ENCODE measurements around the gene MAML3.
A peak's percentile ranks its signal among the peaks of the same experiment; 100 is the strongest.

MAML3 gene

GRCh38 chr4:140108713-140109230, 45.2 kb downstream of the MAML3 start:
- TF ChIP-seq POU2F2 (IDR thresholded peaks at IDR 0.05; ENCODE audit: low read depth, low read length): no peak
- TF ChIP-seq SPI1 (IDR thresholded peaks at IDR 0.05; ENCODE audit: low read depth, low read length): no peak
- TF ChIP-seq PAX5 (IDR thresholded peaks at IDR 0.05; ENCODE audit: insufficient read depth, low read length, severe bottlenecking): no peak
- no peak for TF ChIP-seq POLR2A (IDR thresholded peaks at IDR 0.05; ENCODE audit: low read depth, low read length)
- TF ChIP-seq TAF1 (IDR thresholded peaks at IDR 0.05; ENCODE audit: low read depth, low read length): no peak
- TF ChIP-seq POLR2AphosphoS5 (IDR thresholded peaks at IDR 0.05; ENCODE audit: low read depth, low read length): no peak
- FAIRE-seq (no peak), DNase-seq (ENCODE audit: insufficient read length, low spot score) (no peak)

- no peak for FAIRE-seq
- TF ChIP-seq TAF1 (IDR thresholded peaks at IDR 0.05; ENCODE audit: low read depth, low read length): no peak
- no peak for TF ChIP-seq POLR2AphosphoS5 (IDR thresholded peaks at IDR 0.05; ENCODE audit: low read depth, low read length)
- no peak for TF ChIP-seq PAX5 (IDR thresholded peaks at IDR 0.05; ENCODE audit: insufficient read depth, low read length, severe bottlenecking)
- no peak for TF ChIP-seq SPI1 (IDR thresholded peaks at IDR 0.05; ENCODE audit: low read depth, low read length)
- TF ChIP-seq POU2F2 (IDR thresholded peaks at IDR 0.05; ENCODE audit: low read depth, low read length): no peak
- no peak for TF ChIP-seq POLR2A (IDR thresholded peaks at IDR 0.05; ENCODE audit: low read depth, low read length)
- no peak for DNase-seq (ENCODE audit: insufficient read length, low spot score)
Observed at GRCh38 chr4:140108243-140108642, 45.7 kb downstream of the MAML3 start.

- no peak for DNase-seq (ENCODE audit: insufficient read length, low spot score)
- TF ChIP-seq POLR2A (IDR thresholded peaks at IDR 0.05; ENCODE audit: low read depth, low read length): no peak
- TF ChIP-seq POLR2AphosphoS5 (IDR thresholded peaks at IDR 0.05; ENCODE audit: low read depth, low read length): no peak
- TF ChIP-seq SPI1 (IDR thresholded peaks at IDR 0.05; ENCODE audit: low read depth, low read length): no peak
- no peak for TF ChIP-seq TAF1 (IDR thresholded peaks at IDR 0.05; ENCODE audit: low read depth, low read length)
- TF ChIP-seq POU2F2 (IDR thresholded peaks at IDR 0.05; ENCODE audit: low read depth, low read length): no peak
- no peak for TF ChIP-seq PAX5 (IDR thresholded peaks at IDR 0.05; ENCODE audit: insufficient read depth, low read length, severe bottlenecking)
- FAIRE-seq: no peak
Observed at GRCh38 chr4:140106289-140106844, 47.6 kb downstream of the MAML3 start.

- DNase-seq (ENCODE audit: insufficient read length, low spot score) (no peak), FAIRE-seq (no peak)
- TF ChIP-seq POLR2A (IDR thresholded peaks at IDR 0.05; ENCODE audit: low read depth, low read length): no peak
- no peak for TF ChIP-seq PAX5 (IDR thresholded peaks at IDR 0.05; ENCODE audit: insufficient read depth, low read length, severe bottlenecking)
- no peak for TF ChIP-seq TAF1 (IDR thresholded peaks at IDR 0.05; ENCODE audit: low read depth, low read length)
- no peak for TF ChIP-seq POU2F2 (IDR thresholded peaks at IDR 0.05; ENCODE audit: low read depth, low read length)
- no peak for TF ChIP-seq POLR2AphosphoS5 (IDR thresholded peaks at IDR 0.05; ENCODE audit: low read depth, low read length)
- TF ChIP-seq SPI1 (IDR thresholded peaks at IDR 0.05; ENCODE audit: low read depth, low read length): no peak
Observed at GRCh38 chr4:140105436-140105835, 48.5 kb downstream of the MAML3 start.

GRCh38 chr4:140103676-140104075, 50.3 kb downstream of the MAML3 start:
- DNase-seq (ENCODE audit: insufficient read length, low spot score): no peak
- TF ChIP-seq POU2F2 (IDR thresholded peaks at IDR 0.05; ENCODE audit: low read depth, low read length): no peak
- TF ChIP-seq TAF1 (IDR thresholded peaks at IDR 0.05; ENCODE audit: low read depth, low read length): no peak
- no peak for TF ChIP-seq PAX5 (IDR thresholded peaks at IDR 0.05; ENCODE audit: insufficient read depth, low read length, severe bottlenecking)
- no peak for TF ChIP-seq POLR2A (IDR thresholded peaks at IDR 0.05; ENCODE audit: low read depth, low read length)
- no peak for TF ChIP-seq POLR2AphosphoS5 (IDR thresholded peaks at IDR 0.05; ENCODE audit: low read depth, low read length)
- no peak for TF ChIP-seq SPI1 (IDR thresholded peaks at IDR 0.05; ENCODE audit: low read depth, low read length)
- FAIRE-seq: peak; percentile 74

GRCh38 chr4:140102421-140102820, 51.6 kb downstream of the MAML3 start:
- no peak for FAIRE-seq
- no peak for DNase-seq (ENCODE audit: insufficient read length, low spot score)
- TF ChIP-seq POU2F2 (IDR thresholded peaks at IDR 0.05; ENCODE audit: low read depth, low read length) (no peak), SPI1 (IDR thresholded peaks at IDR 0.05; ENCODE audit: low read depth, low read length) (no peak), POLR2A (IDR thresholded peaks at IDR 0.05; ENCODE audit: low read depth, low read length) (no peak), PAX5 (IDR thresholded peaks at IDR 0.05; ENCODE audit: insufficient read depth, low read length, severe bottlenecking) (no peak), POLR2AphosphoS5 (IDR thresholded peaks at IDR 0.05; ENCODE audit: low read depth, low read length) (no peak), TAF1 (IDR thresholded peaks at IDR 0.05; ENCODE audit: low read depth, low read length) (no peak)

GRCh38 chr4:140100771-140101170, 53.2 kb downstream of the MAML3 start:
- no peak for DNase-seq (ENCODE audit: insufficient read length, low spot score)
- TF ChIP-seq PAX5 (IDR thresholded peaks at IDR 0.05; ENCODE audit: insufficient read depth, low read length, severe bottlenecking): no peak
- TF ChIP-seq POLR2A (IDR thresholded peaks at IDR 0.05; ENCODE audit: low read depth, low read length): no peak
- no peak for TF ChIP-seq TAF1 (IDR thresholded peaks at IDR 0.05; ENCODE audit: low read depth, low read length)
- no peak for TF ChIP-seq POU2F2 (IDR thresholded peaks at IDR 0.05; ENCODE audit: low read depth, low read length)
- no peak for TF ChIP-seq POLR2AphosphoS5 (IDR thresholded peaks at IDR 0.05; ENCODE audit: low read depth, low read length)
- TF ChIP-seq SPI1 (IDR thresholded peaks at IDR 0.05; ENCODE audit: low read depth, low read length): no peak
- FAIRE-seq: no peak

GRCh38 chr4:140099983-140100382, 54.0 kb downstream of the MAML3 start:
- no peak for FAIRE-seq
- DNase-seq (ENCODE audit: insufficient read length, low spot score): no peak
- TF ChIP-seq TAF1 (IDR thresholded peaks at IDR 0.05; ENCODE audit: low read depth, low read length) (no peak), PAX5 (IDR thresholded peaks at IDR 0.05; ENCODE audit: insufficient read depth, low read length, severe bottlenecking) (no peak), POU2F2 (IDR thresholded peaks at IDR 0.05; ENCODE audit: low read depth, low read length) (no peak), POLR2A (IDR thresholded peaks at IDR 0.05; ENCODE audit: low read depth, low read length) (no peak), POLR2AphosphoS5 (IDR thresholded peaks at IDR 0.05; ENCODE audit: low read depth, low read length) (no peak), SPI1 (IDR thresholded peaks at IDR 0.05; ENCODE audit: low read depth, low read length) (no peak)

- DNase-seq (ENCODE audit: insufficient read length, low spot score) (no peak), FAIRE-seq (no peak)
- TF ChIP-seq SPI1 (IDR thresholded peaks at IDR 0.05; ENCODE audit: low read depth, low read length) (no peak), POLR2AphosphoS5 (IDR thresholded peaks at IDR 0.05; ENCODE audit: low read depth, low read length) (no peak), PAX5 (IDR thresholded peaks at IDR 0.05; ENCODE audit: insufficient read depth, low read length, severe bottlenecking) (no peak), TAF1 (IDR thresholded peaks at IDR 0.05; ENCODE audit: low read depth, low read length) (no peak), POU2F2 (IDR thresholded peaks at IDR 0.05; ENCODE audit: low read depth, low read length) (no peak), POLR2A (IDR thresholded peaks at IDR 0.05; ENCODE audit: low read depth, low read length) (no peak)
Observed at GRCh38 chr4:140098455-140099160, 55.4 kb downstream of the MAML3 start.

All from GM12891 (cell line).